ENCODE data around the gene TBXAS1. TPM values are rescaled to one million over a fixed set of nuclear protein-coding genes. Genes with fewer than 3 reads are reported as not detected.

Gene TBXAS1
- total and polyA plus RNA-seq, 2 of the 8 experiments (the other 6 are each of a cell fraction or from before 2014, with no cell fraction given), result 0.86 to 2.1 TPM

- Histone ChIP-seq H3K18ac (ENCODE audit: extremely low read depth, low read length) (no peak overlapping the region), H3K9ac (replicated peaks in 1 of 4; ENCODE audit: extremely low read depth in 1 of 4, low read depth in 3 of 4, low read length in 3 of 4) (no peak overlapping the region), H2BK5ac (ENCODE audit: low read depth, low read length) (no peak overlapping the region), H3K23me2 (ENCODE audit: low read depth, low read length) (0 out of 2 replicates have a peak, but pooled peaks cover 1% of the 10 kb centered on the region), H3K14ac (ENCODE audit: insufficient read length) (no peak overlapping the region), H3K9me3 (ENCODE audit: insufficient read depth in 2 of 2, low read depth in 1 of 2, low read length in 1 of 2) (no peaks in the 10 kb centered on the region), H3K79me1 (ENCODE audit: low read depth, low read length) (no peaks in the 10 kb centered on the region), H3K79me2 (ENCODE audit: control insufficient read depth in 1 of 2, insufficient read depth in 2 of 2, low read length in 2 of 2) (no peaks in the 10 kb centered on the region), H4K91ac (replicated peaks; ENCODE audit: insufficient read length, low read length) (no peak overlapping the region), H2AK5ac (ENCODE audit: low read depth, low read length) (no peak overlapping the region), H3K4me2 (ENCODE audit: insufficient read depth in 1 of 2, low read depth in 2 of 2, low read length in 2 of 2) (no peak overlapping the region), H4K20me1 (replicated peaks in 1 of 2; ENCODE audit: control insufficient read depth in 1 of 2, insufficient read depth in 2 of 2, low read length in 2 of 2) (peaks cover 0 to 1% of the 10 kb centered on the region in 2 experiments), H3K23ac (ENCODE audit: insufficient read length) (no peak overlapping the region), H3K56ac (replicated peaks; ENCODE audit: insufficient read length, low read depth, low read length) (no peak overlapping the region), H2BK20ac (ENCODE audit: low read length) (no peak overlapping the region), H2BK12ac (ENCODE audit: low read depth, low read length) (no peak overlapping the region), H2BK120ac (replicated peaks; ENCODE audit: low read depth, low read length) (no peak overlapping the region), H3K36me3 (ENCODE audit: control insufficient read depth in 2 of 4, insufficient read depth in 4 of 4, low read length in 3 of 4) (no peaks in the 10 kb centered on the region), H3K27me3 (replicated peaks in 1 of 4; ENCODE audit: control insufficient read depth in 3 of 4, extremely low read depth in 1 of 4, insufficient read depth in 3 of 4, low read length in 3 of 4) (no peaks in the 10 kb centered on the region), H4K8ac (ENCODE audit: extremely low read depth, insufficient read depth, low read length) (no peak overlapping the region), H3K4me3 (ENCODE audit: extremely low read depth in 1 of 4, insufficient read depth in 2 of 4, low read depth in 3 of 4, low read length in 4 of 4) (no peak overlapping the region), H3K27ac (ENCODE audit: low read depth, low read length) (no peak overlapping the region), H2AFZ (ENCODE audit: low read length) (no peak overlapping the region), H2BK15ac (ENCODE audit: low read length) (no peak overlapping the region), H4K5ac (ENCODE audit: insufficient read length, low read depth, low read length) (no peak overlapping the region), H3K4ac (replicated peaks; ENCODE audit: insufficient read length, low read depth, low read length) (no peak overlapping the region), H3K4me1 (replicated peaks in 1 of 4; ENCODE audit: control insufficient read depth in 3 of 4, insufficient read depth in 4 of 4, low read length in 3 of 4) (no peaks in the 10 kb centered on the region)
- FAIRE-seq (no peak), DNase-seq (ENCODE audit: low read depth in 1 of 2, low spot score in 2 of 2) (peak in 1 of 2 experiments; percentile 28)
- 92% methylated on average over 6 of the region's 6 CpGs; no CpG with 5 or more reads in 1 of the 2 experiments for WGBS, 2 experiments (ENCODE audit: extremely low coverage in 1 of 2, insufficient coverage in 1 of 2, insufficient read length in 1 of 2, insufficient replicate concordance in 2 of 2, low coverage in 1 of 2, low lambda C conversion rate in 2 of 2, missing lambda C conversion rate in 1 of 2)
- ChIA-PET CTCF (ENCODE audit: partially characterized antibody) (no interaction called here), POLR2A (ENCODE audit: partially characterized antibody) (interaction anchor here (1.6 kb wide), 1 partner anchor 18 kb away, joined by 4 read pairs; the partner anchor contains the start of gene PARP12)
- TF ChIP-seq SUZ12 (IDR thresholded peaks at IDR 0.05; ENCODE audit: low read length) (no peak), SP4 (IDR thresholded peaks at IDR 0.05; ENCODE audit: low read length) (no peak), ZNF274 (IDR thresholded peaks at IDR 0.05; ENCODE audit: borderline replicate concordance, extremely low read depth, low read length) (no peak), USF2 (IDR thresholded peaks at IDR 0.05; ENCODE audit: low read length) (no peak), TAF7 (optimal IDR thresholded peaks at IDR 0.05; ENCODE audit: borderline replicate concordance, low read depth, low read length) (no peak), POLR2A (IDR thresholded peaks at IDR 0.05; ENCODE audit: control extremely low read depth in 1 of 2, low read depth in 2 of 2, low read length in 2 of 2) (no peak), SP1 (IDR thresholded peaks at IDR 0.05; ENCODE audit: low read depth, low read length) (no peak), E2F6 (IDR thresholded peaks at IDR 0.05) (no peak), BACH1 (IDR thresholded peaks at IDR 0.05; ENCODE audit: low read length) (no peak), ASH2L (IDR thresholded peaks at IDR 0.05; ENCODE audit: low read length) (no peak), GTF2F1 (IDR thresholded peaks at IDR 0.05; ENCODE audit: borderline replicate concordance, low read depth, low read length) (no peak), NANOG (IDR thresholded peaks at IDR 0.05; ENCODE audit: insufficient read depth, low read depth, low read length, poor library complexity, severe bottlenecking) (no peak), RNF2 (IDR thresholded peaks at IDR 0.05; ENCODE audit: borderline replicate concordance, low read depth, low read length, missing control alignments, poor library complexity, severe bottlenecking) (no peak)
Measured at GRCh38 chr7:140044251-140044650, 215.2 kb downstream of the TBXAS1 start.

All from H1 (cell line).